Spinal cord (tissue), 10 donors: Measurements from ENCODE around the gene UCHL5. TPM values are rescaled to one million over a fixed set of nuclear protein-coding genes. Genes with fewer than 3 reads are reported as not detected.
"Not testable (repeated sequence)": the region's sequence is repeated elsewhere in the genome, so short reads cannot be mapped to it uniquely, and the experiment has no call there.

Experiments
- DNase-seq, 6 donors: peaks; one replicate each; pipeline versions ENCODE4 v3.0.0 to v3.0.0-alpha.2; 2013 to 2015; ENCODE audit warnings: low spot score in 6 of 6, low read depth in 4 of 6
- H3K27ac ChIP-seq: one replicate; pipeline ENCODE4 v1.5.1; 2013; ENCODE audit warnings: low read depth, low read length, control low read depth
- H3K27me3 ChIP-seq: one replicate; pipeline ENCODE4 v1.6.1; 2013; ENCODE audit warnings: low read length; ENCODE audit not compliant: control insufficient read depth, insufficient read depth
- H3K36me3 ChIP-seq: one replicate; pipeline ENCODE4 v1.6.1; 2013; ENCODE audit warnings: low read length; ENCODE audit not compliant: control insufficient read depth, insufficient read depth
- H3K4me1 ChIP-seq: one replicate; pipeline ENCODE4 v1.6.1; 2013; ENCODE audit warnings: low read length; ENCODE audit not compliant: control insufficient read depth, insufficient read depth
- H3K4me3 ChIP-seq: one replicate; pipeline ENCODE4 v1.5.1; 2013; ENCODE audit warnings: low read depth, low read length, control low read depth
- H3K9me3 ChIP-seq: one replicate; pipeline ENCODE4 v1.6.1; 2013; ENCODE audit warnings: low read length; ENCODE audit not compliant: control insufficient read depth, insufficient read depth
- WGBS: methylation state at CpG from one replicate; pipeline ENCODE4 v1.1.5; 2013; ENCODE audit warnings: missing lambda C conversion rate; ENCODE audit not compliant: insufficient coverage; 5-methylcytosine and 5-hydroxymethylcytosine counted together
- polyA plus RNA-seq, 2 donors: library from polyadenylated mRNA; unstranded; fragments of 120-200 nt; gene quantifications; one replicate each; pipeline ENCODE4 v1.2.1, GENCODE V29; 2013; ENCODE audit not compliant: insufficient read length in 2 of 2
- total RNA-seq, 2 donors: library from RNA; depleted of rRNA in 1 of 2; stranded (reverse); fragments of 120-200 nt in 1 of 2; fragments of >200 nt in 1 of 2; gene quantifications; one replicate each; pipeline versions ENCODE4 v1.2.3 to v1.2.4, GENCODE V29; 2013 to 2014
- donor health status: healthy.

Gene UCHL5
- total and polyA plus RNA-seq, 4 donors = 29.8 to 54.3 (median 41.5) TPM

DNA sequence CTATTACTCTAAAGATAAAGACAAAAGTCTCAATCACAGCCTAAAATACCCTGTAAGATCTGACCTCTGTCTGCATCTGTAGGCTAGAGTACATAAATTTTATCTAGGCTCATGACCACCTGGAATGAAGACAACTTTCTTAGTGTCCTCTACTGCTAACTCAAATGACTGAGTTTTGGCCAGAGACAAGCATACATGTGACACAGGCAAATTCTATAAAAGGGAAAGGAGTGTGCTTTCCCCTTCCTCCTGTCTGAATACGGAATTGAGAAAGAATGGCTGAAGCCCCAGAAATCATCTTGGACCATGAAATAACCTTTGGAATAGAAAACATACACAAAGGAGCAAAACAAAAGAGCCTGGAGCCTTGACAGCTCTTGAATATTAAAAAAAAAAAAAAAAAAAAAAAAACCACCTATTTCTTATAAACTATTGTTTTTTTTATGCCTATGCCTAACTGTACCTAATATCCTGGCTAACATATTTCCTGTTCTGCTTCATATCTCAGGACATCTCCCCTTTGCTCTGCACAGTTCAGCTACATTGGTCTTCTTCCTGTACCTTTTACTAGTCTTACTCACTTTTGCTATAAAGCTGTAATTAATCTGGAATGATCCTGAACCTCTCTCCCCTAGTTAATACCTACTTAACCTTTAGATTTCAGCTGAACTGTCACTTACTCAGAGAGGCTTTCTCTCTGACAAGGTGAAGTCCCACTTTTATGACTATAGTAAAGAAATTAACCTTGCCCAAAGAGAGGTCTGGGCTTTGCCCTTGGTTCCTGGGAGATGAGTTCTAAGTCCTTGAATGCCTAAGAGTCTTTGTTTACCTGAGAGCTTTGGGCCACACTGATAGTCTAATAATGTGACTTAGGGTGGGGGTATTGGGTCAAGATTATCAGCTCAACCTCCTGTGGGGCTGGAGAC lies 16.1 kb downstream of the UCHL5 start:
- Histone ChIP-seq H3K27ac (no peak overlapping the region), H3K27me3 (no peaks in the 10 kb centered on the region), H3K4me1 (no peaks in the 10 kb centered on the region), H3K9me3 (no peaks in the 10 kb centered on the region), H3K36me3 (no peaks in the 10 kb centered on the region), H3K4me3 (no peak overlapping the region)
- WGBS = no CpG with 5 or more reads among the region's 1 CpG
- DNase-seq = no peak

DNA sequence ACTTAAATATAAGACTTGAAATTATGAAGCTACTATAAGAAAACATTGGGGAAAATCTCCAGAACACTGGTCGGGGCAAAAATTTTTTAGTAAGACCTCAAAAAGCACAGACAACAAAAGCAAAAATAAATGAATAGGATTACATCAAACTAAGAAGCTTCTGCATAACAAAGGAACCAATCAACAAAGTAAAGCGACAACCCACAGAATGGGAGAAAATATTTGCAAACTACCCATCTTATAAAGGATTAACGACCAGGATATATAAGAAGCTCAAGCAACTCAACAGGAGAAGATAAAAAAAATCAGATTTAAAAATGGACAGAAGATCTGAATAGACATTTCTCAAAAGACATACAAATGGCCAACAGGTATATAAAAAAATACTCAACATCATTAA lies 19.1 kb downstream of the UCHL5 start:
- H3K27ac ChIP-seq = no peak overlapping the region
- no peaks in the 10 kb centered on the region for H3K4me1 ChIP-seq
- WGBS = no CpG with 5 or more reads among the region's 3 CpGs
- H3K36me3 ChIP-seq = no peaks in the 10 kb centered on the region
- H3K9me3 ChIP-seq = no peaks in the 10 kb centered on the region
- H3K4me3 ChIP-seq = no peak overlapping the region
- DNase-seq = no peak
- no peaks in the 10 kb centered on the region for H3K27me3 ChIP-seq

DNA sequence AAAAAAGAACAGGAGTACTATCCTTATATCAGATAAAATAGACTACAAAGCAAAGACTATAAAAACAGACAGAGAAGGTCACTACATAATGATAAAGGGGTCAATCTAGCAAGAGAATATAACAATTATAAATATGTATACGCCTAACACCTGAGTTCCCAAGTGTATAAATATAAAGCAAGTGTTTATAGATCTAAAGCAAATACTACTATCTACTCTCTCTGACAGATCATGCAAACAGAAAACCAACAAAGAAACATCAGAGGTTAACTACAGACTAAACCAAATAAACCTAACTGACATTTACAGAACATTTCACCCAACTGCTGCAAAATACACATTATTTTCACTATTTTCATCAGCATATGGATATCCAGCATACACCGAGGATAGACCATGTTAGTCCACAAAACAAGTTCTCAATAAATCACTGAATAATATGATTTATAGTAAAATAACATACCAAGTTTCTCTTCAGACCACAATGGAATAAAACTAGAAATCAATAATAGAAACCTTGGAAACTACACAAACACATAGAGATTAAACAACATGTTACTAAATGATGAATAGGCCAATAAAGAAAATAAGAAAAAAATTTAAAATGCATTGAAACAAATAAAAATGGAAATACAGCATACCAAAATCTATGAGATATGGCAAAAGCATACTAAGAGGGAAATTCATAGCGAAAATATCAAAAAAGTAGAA lies 22.7 kb downstream of the UCHL5 start:
- H3K36me3 ChIP-seq = no peaks in the 10 kb centered on the region
- H3K27me3 ChIP-seq = no peaks in the 10 kb centered on the region
- no peaks in the 10 kb centered on the region for H3K4me1 ChIP-seq
- no peak overlapping the region for H3K27ac ChIP-seq
- no peak for DNase-seq
- H3K9me3 ChIP-seq = no peaks in the 10 kb centered on the region
- no peak overlapping the region for H3K4me3 ChIP-seq
- WGBS = no CpG with 5 or more reads among the region's 3 CpGs

DNA sequence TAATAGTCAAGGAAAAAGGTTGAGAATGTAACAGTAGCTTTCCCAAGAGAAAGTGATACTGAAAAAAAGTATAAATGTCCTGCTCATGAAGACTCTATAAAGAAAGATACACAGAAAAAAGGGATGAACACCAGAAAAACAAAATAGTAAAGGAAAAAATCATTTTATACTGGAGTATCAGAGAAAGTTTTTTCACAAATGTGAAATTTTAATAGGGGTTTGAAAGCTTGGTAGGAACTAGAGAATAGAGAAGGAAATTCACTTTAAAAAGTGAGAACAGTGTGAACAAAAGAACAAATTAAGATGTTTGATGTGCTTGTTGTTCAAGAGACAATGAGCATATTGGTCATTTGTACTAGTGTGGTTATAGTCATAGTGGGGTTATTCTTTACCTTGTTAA lies 25.6 kb downstream of the UCHL5 start:
- Histone ChIP-seq H3K9me3 (no peaks in the 10 kb centered on the region), H3K27me3 (no peaks in the 10 kb centered on the region), H3K4me1 (no peaks in the 10 kb centered on the region), H3K36me3 (no peaks in the 10 kb centered on the region), H3K4me3 (no peak overlapping the region), H3K27ac (no peak overlapping the region)
- DNase-seq = no peak

DNA sequence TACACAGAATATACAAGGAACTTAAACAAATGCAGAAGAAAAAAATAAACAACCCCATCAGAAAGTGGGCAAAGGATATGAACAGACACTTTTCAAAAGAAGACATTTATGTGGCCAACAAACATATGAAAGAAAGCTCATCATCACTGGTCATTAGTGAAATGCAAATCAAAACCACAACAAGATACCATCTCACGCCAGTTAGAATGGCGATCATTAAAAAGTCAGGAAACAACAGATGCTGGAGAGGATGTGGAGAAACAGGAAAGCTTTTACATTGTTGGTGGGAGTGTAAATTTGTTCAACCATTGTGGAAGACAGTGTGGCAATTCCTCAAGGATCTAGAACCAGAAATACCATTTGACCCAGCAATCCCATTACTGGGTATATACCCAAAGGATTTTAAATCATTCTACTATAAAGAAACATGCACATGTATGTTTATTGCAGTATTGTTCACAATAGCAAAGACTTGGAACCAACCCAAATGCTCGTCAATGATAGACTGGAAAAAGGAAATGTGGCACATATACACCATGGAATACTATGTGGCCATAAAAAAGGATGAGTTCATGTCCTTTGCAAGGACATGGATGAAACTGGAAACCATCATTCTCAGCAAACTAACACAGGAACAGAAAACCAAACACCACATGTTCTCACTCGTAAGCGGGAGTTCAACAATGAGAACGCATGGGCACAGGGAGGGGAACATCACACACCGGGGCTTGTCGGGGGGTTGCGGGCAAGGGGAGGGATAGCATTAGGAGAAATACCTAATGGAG lies 26.3 kb downstream of the UCHL5 start:
- not testable (repeated sequence) for H3K27ac ChIP-seq, DNase-seq, H3K4me1 ChIP-seq

DNA sequence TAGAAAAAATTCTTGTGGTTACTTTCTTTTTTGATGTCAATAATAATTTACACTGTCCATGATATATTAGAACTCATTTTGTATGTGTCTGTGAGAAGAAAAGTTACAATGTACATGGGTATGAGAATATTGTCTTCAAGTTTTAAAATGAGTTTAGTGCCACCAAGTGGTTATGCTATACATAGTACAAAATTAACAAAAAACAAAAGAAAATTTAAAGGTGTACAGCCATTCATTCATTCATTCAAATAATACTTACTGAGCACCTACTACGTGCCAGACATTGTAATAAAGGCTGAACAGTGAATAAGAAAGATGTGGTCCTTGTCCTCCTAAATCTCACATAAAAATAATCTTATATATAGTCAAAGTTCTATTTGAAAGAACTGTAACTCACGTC lies 27.7 kb downstream of the UCHL5 start:
- H3K27ac ChIP-seq = no peak overlapping the region
- no peaks in the 10 kb centered on the region for H3K4me1 ChIP-seq
- H3K36me3 ChIP-seq = peaks cover 3% of the 10 kb centered on the region
- DNase-seq = peak in 1 of 6 donors; percentile 53
- H3K27me3 ChIP-seq = no peaks in the 10 kb centered on the region
- WGBS = no CpG with 5 or more reads among the region's 2 CpGs
- no peaks in the 10 kb centered on the region for H3K9me3 ChIP-seq
- H3K4me3 ChIP-seq = no peak overlapping the region

More for the DNA sequence above, 26.3 kb downstream of the UCHL5 start:
- not testable (repeated sequence) for H3K27me3 ChIP-seq, H3K36me3 ChIP-seq, H3K9me3 ChIP-seq, H3K4me3 ChIP-seq
- WGBS = no CpG with 5 or more reads among the region's 9 CpGs

DNA sequence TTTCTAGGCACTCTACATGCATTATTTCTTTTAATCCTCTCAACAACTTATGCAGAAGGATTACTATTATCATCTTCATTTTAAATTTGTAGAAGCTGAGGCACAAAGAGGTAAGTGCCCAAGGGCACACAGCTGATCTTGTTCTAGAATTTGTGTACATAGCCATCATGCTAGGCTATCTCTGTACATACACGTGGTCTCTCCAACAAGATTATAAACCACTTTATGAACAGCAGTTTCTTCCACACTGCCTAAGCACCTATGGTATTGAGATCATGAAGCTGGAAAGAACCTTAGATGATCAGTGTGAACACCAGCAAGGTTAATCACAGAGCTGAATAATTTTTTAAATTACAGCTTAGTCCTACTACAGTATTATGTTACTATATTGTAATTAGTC lies 28.9 kb downstream of the UCHL5 start:
- Histone ChIP-seq H3K9me3 (no peaks in the 10 kb centered on the region), H3K27me3 (no peaks in the 10 kb centered on the region), H3K4me3 (no peak overlapping the region), H3K36me3 (peaks cover 3% of the 10 kb centered on the region), H3K27ac (no peak overlapping the region), H3K4me1 (no peaks in the 10 kb centered on the region)
- no peak for DNase-seq
- WGBS = no CpG with 5 or more reads among the region's 1 CpG

DNA sequence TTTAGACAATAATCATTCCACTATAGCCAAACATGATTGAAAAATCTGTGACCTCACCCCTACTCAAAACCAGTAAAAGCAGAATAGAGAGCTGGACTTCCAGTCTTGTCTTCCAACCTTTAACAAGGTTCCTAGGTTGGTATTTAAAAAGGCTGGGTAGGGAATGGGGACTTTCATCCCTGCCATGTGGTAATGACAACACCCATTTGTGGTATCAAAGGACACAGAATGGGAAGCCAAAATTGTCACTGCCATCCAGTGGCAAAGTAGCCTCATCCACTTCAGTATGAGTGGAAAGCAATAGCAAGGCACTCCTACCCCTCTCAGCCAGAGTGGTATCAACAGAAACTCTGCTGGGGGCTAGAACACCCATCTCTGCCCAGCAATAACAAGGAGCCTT lies 33.9 kb downstream of the UCHL5 start:
- Histone ChIP-seq H3K9me3 (no peaks in the 10 kb centered on the region), H3K4me1 (no peaks in the 10 kb centered on the region), H3K36me3 (peaks cover 3% of the 10 kb centered on the region), H3K4me3 (no peak overlapping the region), H3K27me3 (no peaks in the 10 kb centered on the region), H3K27ac (no peak overlapping the region)
- DNase-seq = no peak

DNA sequence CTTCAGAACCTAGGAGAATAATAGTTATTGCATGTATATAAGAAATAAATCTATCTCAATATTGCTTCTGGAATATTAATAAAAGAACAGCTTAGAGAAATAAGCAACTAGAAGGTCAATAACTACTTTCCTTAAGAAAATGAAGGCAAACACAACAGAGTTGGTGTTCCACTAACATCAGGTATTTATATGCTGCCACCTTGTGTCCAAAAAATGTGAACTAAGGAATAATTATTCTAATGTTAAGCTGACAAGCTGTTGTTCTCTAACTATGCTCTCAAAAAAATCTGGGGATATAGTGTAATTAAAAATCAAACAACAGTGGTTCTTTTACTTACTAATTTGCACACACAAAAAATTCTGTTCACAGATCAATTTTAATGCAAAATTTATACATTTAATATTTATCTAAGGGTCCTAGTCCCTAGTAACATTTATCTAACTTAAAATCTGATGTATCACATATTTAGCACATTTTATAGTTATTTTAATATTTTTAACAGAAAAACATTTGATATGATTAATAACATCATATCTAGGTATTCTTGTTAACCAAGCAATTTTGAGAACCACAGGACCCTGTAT lies 39.6 kb downstream of the UCHL5 start:
- no peaks in the 10 kb centered on the region for H3K4me1 ChIP-seq
- H3K27me3 ChIP-seq = no peaks in the 10 kb centered on the region
- peak; percentile 31 to 91 (median 41) for DNase-seq
- H3K27ac ChIP-seq = no peak overlapping the region
- H3K9me3 ChIP-seq = no peaks in the 10 kb centered on the region
- no peak overlapping the region for H3K4me3 ChIP-seq
- no peaks in the 10 kb centered on the region for H3K36me3 ChIP-seq
